ENCODE measurements around the gene SIL1. TPM values are rescaled to one million over a fixed set of nuclear protein-coding genes. Genes with fewer than 3 reads are reported as not detected.

Gene SIL1
- total RNA-seq, 3 donors from 2014 or later (not counting 1 experiment from before 2014, with no cell fraction given): 16.9 to 22.5 (median 22.4) TPM

- intact Hi-C loops (cut with micrococcal nuclease): no loop called here
- no peak overlapping the region for H3K27ac Mint-ChIP-seq
- H3K4me3 Mint-ChIP-seq: no peak overlapping the region
- H3K36me3 Mint-ChIP-seq: no peaks in the 10 kb centered on the region
- Histone ChIP-seq H3K36me3 (ENCODE audit: control insufficient read depth, insufficient read depth, low read length) (no peaks in the 10 kb centered on the region), H3K27ac (ENCODE audit: low read length) (no peak overlapping the region), H3K27me3 (ENCODE audit: control insufficient read depth, insufficient read depth, low read length) (no peaks in the 10 kb centered on the region), H3K9me3 (ENCODE audit: control insufficient read depth, insufficient read depth, low read length) (no peaks in the 10 kb centered on the region), H3K4me3 (ENCODE audit: low read length) (no peak overlapping the region), H3K4me1 (ENCODE audit: control insufficient read depth, insufficient read depth, low read length) (no peaks in the 10 kb centered on the region)
- no peaks in the 10 kb centered on the region for H3K9me3 Mint-ChIP-seq
- WGBS (ENCODE audit: insufficient coverage): 78% methylated on average over 2 of the region's 4 CpGs
- no peak for DNase-seq
- ATAC-seq: no peak
- peaks cover 0 to 6% of the 10 kb centered on the region in 2 donors for H3K4me1 Mint-ChIP-seq
- TF ChIP-seq CTCF (IDR thresholded peaks at IDR 0.05): no peak
- peaks cover 16 to 25% of the 10 kb centered on the region in 2 donors for H3K27me3 Mint-ChIP-seq (ENCODE audit: low read depth in 2 of 2)
Measured at GRCh38 chr5:139243425-139243970, 45.3 kb upstream of the SIL1 start.

- Histone ChIP-seq H3K4me1 (ENCODE audit: control insufficient read depth, insufficient read depth, low read length) (no peaks in the 10 kb centered on the region), H3K36me3 (ENCODE audit: control insufficient read depth, insufficient read depth, low read length) (no peaks in the 10 kb centered on the region), H3K4me3 (ENCODE audit: low read length) (no peak overlapping the region), H3K27ac (ENCODE audit: low read length) (no peak overlapping the region), H3K27me3 (ENCODE audit: control insufficient read depth, insufficient read depth, low read length) (no peaks in the 10 kb centered on the region), H3K9me3 (ENCODE audit: control insufficient read depth, insufficient read depth, low read length) (no peaks in the 10 kb centered on the region)
- ATAC-seq (no peak), DNase-seq (no peak)
- Mint-ChIP-seq H3K27me3 (ENCODE audit: low read depth in 2 of 2) (peaks cover 20 to 25% of the 10 kb centered on the region in 2 donors), H3K4me3 (no peak overlapping the region), H3K36me3 (no peaks in the 10 kb centered on the region), H3K9me3 (no peaks in the 10 kb centered on the region), H3K4me1 (no peaks in the 10 kb centered on the region), H3K27ac (no peak overlapping the region)
- intact Hi-C loops (cut with micrococcal nuclease): no loop called here
- no peak for TF ChIP-seq CTCF (IDR thresholded peaks at IDR 0.05)
- WGBS (ENCODE audit: insufficient coverage): 83% methylated on average over 2 of the region's 4 CpGs
Measured at GRCh38 chr5:139241139-139241538, 43.0 kb upstream of the SIL1 start.

- H3K36me3 ChIP-seq (ENCODE audit: control insufficient read depth, insufficient read depth, low read length): no peaks in the 10 kb centered on the region
- H3K4me3 Mint-ChIP-seq: no peak overlapping the region
- no peak for TF ChIP-seq CTCF (IDR thresholded peaks at IDR 0.05)
- ATAC-seq (no peak), DNase-seq (no peak)
- WGBS (ENCODE audit: insufficient coverage): no CpG with 5 or more reads among the region's 1 CpG
- H3K9me3 ChIP-seq (ENCODE audit: control insufficient read depth, insufficient read depth, low read length): no peaks in the 10 kb centered on the region
- no peak overlapping the region for H3K27ac ChIP-seq (ENCODE audit: low read length)
- no peak overlapping the region for H3K4me3 ChIP-seq (ENCODE audit: low read length)
- H3K4me1 Mint-ChIP-seq: no peaks in the 10 kb centered on the region
- peaks cover 15 to 19% of the 10 kb centered on the region in 2 donors for H3K27me3 Mint-ChIP-seq (ENCODE audit: low read depth in 2 of 2)
- H3K36me3 Mint-ChIP-seq: no peaks in the 10 kb centered on the region
- H3K9me3 Mint-ChIP-seq: no peaks in the 10 kb centered on the region
- intact Hi-C loops (cut with micrococcal nuclease): no loop called here
- H3K27ac Mint-ChIP-seq: no peak overlapping the region
- no peaks in the 10 kb centered on the region for H3K4me1 ChIP-seq (ENCODE audit: control insufficient read depth, insufficient read depth, low read length)
- H3K27me3 ChIP-seq (ENCODE audit: control insufficient read depth, insufficient read depth, low read length): no peaks in the 10 kb centered on the region
Measured at GRCh38 chr5:139236479-139236878, 38.3 kb upstream of the SIL1 start.

- no peak overlapping the region for H3K27ac ChIP-seq (ENCODE audit: low read length)
- Mint-ChIP-seq H3K36me3 (no peaks in the 10 kb centered on the region), H3K4me3 (no peak overlapping the region), H3K9me3 (no peaks in the 10 kb centered on the region), H3K27ac (no peak overlapping the region), H3K4me1 (no peaks in the 10 kb centered on the region), H3K27me3 (ENCODE audit: low read depth in 2 of 2) (peaks cover 0 to 2% of the 10 kb centered on the region in 2 donors)
- DNase-seq: no peak
- no peak for ATAC-seq
- WGBS (ENCODE audit: insufficient coverage): 48% methylated on average over 4 of the region's 6 CpGs
- H3K4me3 ChIP-seq (ENCODE audit: low read length): no peak overlapping the region
- H3K9me3 ChIP-seq (ENCODE audit: control insufficient read depth, insufficient read depth, low read length): no peaks in the 10 kb centered on the region
- intact Hi-C loops (cut with micrococcal nuclease): no loop called here
- no peaks in the 10 kb centered on the region for H3K4me1 ChIP-seq (ENCODE audit: control insufficient read depth, insufficient read depth, low read length)
- H3K27me3 ChIP-seq (ENCODE audit: control insufficient read depth, insufficient read depth, low read length): no peaks in the 10 kb centered on the region
- no peak for TF ChIP-seq CTCF (IDR thresholded peaks at IDR 0.05)
- no peaks in the 10 kb centered on the region for H3K36me3 ChIP-seq (ENCODE audit: control insufficient read depth, insufficient read depth, low read length)
Measured at GRCh38 chr5:139232147-139232724, 34.1 kb upstream of the SIL1 start.

All from natural killer cell (primary cell).